Fibroblast of villous mesenchyme (primary cell): ENCODE measurements around the gene POLN. TPM values are rescaled to one million over a fixed set of nuclear protein-coding genes. Genes with fewer than 3 reads are reported as not detected.

Experiments used
- DNase-seq: peaks from one replicate; pipeline ENCODE4 v3.0.0-alpha.2; 2010; ENCODE audit warnings: low read depth
- H3K4me3 ChIP-seq: 2 replicates; pipeline ENCODE4 v1.5.1; 2011; ENCODE audit warnings: low read depth, mild to moderate bottlenecking, low read length
- total RNA-seq: library from RNA; depleted of rRNA; stranded (reverse); fragments of >200 nt; gene quantifications from 2 replicates; pipeline ENCODE4 v1.2.3, GENCODE V29; 2012
- TF ChIP-seq, protein P1 (sequence below): IDR thresholded peaks from 2 replicates; pipeline ENCODE4 v1.5.1; 2012; ENCODE audit warnings: low read depth, mild to moderate bottlenecking, low read length; ENCODE audit not compliant: insufficient read depth

Gene POLN
- total RNA-seq, 1 donor = 4.7 TPM

GRCh38 chr4:2287594-2287915 lies 45.6 kb upstream of the POLN start:
- H3K4me3 ChIP-seq = no peak overlapping the region
- TF ChIP-seq, protein P1, sequence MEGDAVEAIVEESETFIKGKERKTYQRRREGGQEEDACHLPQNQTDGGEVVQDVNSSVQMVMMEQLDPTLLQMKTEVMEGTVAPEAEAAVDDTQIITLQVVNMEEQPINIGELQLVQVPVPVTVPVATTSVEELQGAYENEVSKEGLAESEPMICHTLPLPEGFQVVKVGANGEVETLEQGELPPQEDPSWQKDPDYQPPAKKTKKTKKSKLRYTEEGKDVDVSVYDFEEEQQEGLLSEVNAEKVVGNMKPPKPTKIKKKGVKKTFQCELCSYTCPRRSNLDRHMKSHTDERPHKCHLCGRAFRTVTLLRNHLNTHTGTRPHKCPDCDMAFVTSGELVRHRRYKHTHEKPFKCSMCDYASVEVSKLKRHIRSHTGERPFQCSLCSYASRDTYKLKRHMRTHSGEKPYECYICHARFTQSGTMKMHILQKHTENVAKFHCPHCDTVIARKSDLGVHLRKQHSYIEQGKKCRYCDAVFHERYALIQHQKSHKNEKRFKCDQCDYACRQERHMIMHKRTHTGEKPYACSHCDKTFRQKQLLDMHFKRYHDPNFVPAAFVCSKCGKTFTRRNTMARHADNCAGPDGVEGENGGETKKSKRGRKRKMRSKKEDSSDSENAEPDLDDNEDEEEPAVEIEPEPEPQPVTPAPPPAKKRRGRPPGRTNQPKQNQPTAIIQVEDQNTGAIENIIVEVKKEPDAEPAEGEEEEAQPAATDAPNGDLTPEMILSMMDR = no peak
- DNase-seq = no peak

- no peak overlapping the region for H3K4me3 ChIP-seq
- TF ChIP-seq, protein P1 = no peak
- peak; percentile 33 for DNase-seq
Observed at GRCh38 chr4:2286904-2287593, 45.1 kb upstream of the POLN start.

GRCh38 chr4:2285613-2286381 lies 43.9 kb upstream of the POLN start:
- DNase-seq = no peak
- H3K4me3 ChIP-seq = no peak overlapping the region

GRCh38 chr4:2284934-2285612 lies 43.2 kb upstream of the POLN start:
- DNase-seq = peak; percentile 27
- no peak overlapping the region for H3K4me3 ChIP-seq
- TF ChIP-seq, protein P1 = no peak

More at GRCh38 chr4:2285613-2286381, 43.9 kb upstream of the POLN start:
- TF ChIP-seq, protein P1 = no peak

- TF ChIP-seq, protein P1 = no peak
- H3K4me3 ChIP-seq = no peak overlapping the region
- no peak for DNase-seq
Observed at GRCh38 chr4:2284161-2284933, 42.4 kb upstream of the POLN start.

- TF ChIP-seq, protein P1 = no peak
- DNase-seq = no peak
- no peak overlapping the region for H3K4me3 ChIP-seq
Observed at GRCh38 chr4:2283199-2283711, 41.3 kb upstream of the POLN start.
